Activated CD4-positive, alpha-beta T cell treated with anti-CD3 and anti-CD28 coated beads, Interleukin-2, amount 50 U/mL, for 1 hour (primary cell): ENCODE data around the gene DNTTIP2.
"Not testable (repeated sequence)": the region's sequence is repeated elsewhere in the genome, so short reads cannot be mapped to it uniquely, and the experiment has no call there.

Source experiments
- DNase-seq: peaks from one replicate; pipeline ENCODE4 v3.0.0-alpha.2; 2020

DNTTIP2 gene

DNA sequence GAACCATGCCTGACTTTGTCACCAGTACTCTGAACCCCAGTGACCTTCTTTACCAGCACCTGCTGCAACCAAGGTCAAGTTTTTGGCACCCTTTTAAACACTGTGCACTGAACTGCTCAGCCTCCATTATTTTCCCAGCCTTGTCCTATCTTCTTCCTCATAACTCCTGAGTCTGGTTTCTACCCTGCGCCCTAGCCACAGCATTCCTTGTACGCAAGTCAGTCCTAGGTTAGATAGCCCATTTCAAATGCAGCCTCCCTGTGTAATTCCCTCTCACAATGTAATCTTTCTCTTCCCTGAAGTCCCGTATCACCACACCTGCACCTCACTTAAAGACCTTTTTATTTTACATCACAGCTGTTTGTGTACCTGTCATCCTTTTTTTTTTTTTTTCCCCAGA, 37.2 kb downstream of the DNTTIP2 start:
- DNase-seq: no peak

DNA sequence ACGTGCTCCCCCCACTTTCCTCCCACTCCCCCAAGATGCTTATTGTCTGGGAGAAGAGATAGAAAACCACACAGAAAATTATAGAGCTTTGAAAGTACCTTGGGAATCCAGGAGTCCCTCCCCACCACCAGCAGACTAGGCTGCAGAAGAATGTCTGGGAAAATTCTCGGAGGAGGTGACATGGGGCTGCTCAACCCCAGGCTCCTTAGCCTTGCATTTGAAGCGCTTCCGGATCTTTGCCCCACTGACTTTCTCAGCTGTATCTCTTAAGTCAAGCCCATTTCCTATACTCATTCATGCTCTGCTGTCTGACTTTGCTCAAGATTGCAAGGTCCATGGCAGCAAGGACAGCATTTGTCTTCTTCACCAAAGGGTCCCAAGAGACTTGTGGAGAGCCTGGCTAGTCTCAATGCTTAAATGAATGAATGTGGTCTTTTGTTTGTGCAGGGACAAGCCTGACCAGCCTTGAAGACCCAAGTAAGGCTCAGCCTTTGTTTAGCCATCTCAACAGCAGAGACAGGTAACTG, 38.0 kb downstream of the DNTTIP2 start:
- DNase-seq: no peak

DNA sequence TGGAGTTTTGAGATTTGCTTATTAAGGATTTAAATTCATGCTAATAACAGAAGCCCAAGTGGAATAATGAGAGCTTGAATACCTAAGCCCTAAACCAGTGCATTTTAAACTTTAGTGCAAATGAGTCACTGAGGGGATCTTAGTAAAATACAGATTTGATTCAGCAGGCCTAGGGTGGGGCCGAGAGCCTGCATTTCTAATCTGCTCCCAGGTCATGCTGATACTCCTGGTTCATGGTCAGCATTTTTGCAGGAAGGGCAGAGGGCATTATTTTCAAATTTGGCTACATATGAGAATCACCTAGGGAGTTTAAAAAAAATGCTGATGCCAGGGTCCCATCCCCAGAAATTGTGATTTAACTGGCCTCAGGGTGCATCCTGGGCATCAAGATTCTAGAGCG, 39.3 kb downstream of the DNTTIP2 start:
- DNase-seq: no peak

DNA sequence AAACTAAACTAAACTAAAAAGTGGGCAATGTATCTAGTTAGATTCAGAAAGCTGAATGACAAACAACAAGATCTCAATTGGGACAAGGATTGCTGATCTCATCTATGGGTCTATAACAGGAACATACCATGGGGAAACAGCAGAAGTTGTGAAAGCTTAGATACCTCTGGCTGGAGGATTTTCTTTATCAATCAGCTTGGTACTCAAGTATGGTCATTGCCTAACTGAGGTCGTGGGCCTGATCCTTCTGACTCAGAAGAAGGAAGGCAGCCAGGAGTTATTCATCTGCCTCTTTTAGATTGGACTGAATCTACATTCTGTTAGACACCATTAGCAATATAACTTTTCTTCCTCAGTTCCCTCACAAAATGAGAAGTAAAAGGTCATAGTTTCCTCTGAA, 39.7 kb downstream of the DNTTIP2 start:
- no peak for DNase-seq

DNA sequence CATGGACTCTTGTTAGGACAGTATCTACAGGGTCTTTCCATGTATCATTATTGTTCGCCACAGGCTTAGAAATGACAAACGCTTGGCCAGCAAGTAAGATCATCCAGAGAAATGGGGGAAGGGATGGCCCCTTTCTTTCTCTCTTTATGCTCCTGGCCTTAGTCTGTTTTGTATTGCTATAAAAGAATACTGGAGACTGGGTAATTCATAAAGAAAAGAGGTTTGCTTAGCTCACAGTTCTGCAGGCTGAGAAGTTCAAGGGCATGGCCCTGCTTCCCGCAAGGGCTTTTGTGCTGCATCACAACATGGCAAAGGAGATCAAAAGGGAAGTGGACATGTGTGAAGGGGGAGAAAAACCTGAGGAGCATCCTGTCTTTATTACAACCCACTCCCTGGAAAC, 41.0 kb downstream of the DNTTIP2 start:
- no peak for DNase-seq

DNA sequence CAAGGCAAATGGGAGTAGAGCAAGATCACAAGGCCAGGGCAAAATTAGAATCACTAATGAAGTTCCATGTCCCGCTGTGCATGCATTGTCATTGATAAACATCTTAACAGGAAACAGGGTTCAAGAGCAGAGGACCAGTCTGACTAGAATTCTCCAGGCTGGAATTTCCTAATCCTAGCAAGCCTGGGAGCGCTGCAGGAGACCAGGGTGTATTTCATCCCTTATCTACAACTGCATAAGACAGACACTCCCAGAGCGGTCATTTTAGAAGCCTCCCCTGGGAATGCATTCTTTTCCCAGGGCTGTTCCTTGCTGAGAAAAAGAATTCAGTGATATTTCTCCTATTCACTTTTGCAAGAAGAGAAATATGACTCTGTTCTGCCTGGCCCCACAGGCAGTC, 45.7 kb downstream of the DNTTIP2 start:
- DNase-seq: not testable (repeated sequence)

DNA sequence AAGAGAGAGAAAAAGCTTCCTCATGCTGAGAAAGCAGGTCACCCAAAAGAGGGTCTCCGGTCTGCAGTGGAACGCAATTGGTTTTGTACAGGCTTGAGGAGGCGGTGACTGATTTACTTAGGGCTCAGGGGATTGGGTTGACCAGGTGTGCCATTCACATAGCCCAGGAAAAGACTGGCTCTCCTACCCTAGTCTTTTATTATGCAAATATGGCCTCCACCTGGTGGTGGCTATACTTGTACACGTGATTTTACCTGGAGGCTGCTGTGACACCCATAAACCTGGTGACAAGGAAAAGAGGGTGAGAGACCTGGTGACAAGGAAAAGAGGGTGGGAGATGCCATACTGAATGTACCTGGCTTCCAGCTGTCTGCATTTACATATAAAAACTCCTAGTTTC, 49.9 kb downstream of the DNTTIP2 start:
- no peak for DNase-seq

DNA sequence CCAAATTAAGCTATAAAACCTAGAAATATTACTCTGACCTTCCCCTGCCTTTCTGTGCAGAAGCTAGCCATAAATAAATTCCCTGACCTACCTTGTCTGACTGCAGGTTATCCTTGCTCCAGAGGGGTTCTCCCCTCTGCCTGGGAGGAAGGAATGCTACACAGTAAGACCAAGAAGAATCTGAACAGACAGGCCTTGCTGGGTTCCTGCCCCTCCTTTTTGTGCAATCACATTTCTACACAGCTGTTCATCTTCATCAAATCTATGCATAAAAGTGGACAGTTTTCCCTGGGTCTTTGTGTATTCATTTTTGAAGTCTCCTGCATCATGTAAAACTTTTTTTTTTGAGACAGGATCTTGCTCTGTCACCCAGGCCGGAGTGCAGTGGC, 50.6 kb downstream of the DNTTIP2 start:
- DNase-seq: no peak

DNA sequence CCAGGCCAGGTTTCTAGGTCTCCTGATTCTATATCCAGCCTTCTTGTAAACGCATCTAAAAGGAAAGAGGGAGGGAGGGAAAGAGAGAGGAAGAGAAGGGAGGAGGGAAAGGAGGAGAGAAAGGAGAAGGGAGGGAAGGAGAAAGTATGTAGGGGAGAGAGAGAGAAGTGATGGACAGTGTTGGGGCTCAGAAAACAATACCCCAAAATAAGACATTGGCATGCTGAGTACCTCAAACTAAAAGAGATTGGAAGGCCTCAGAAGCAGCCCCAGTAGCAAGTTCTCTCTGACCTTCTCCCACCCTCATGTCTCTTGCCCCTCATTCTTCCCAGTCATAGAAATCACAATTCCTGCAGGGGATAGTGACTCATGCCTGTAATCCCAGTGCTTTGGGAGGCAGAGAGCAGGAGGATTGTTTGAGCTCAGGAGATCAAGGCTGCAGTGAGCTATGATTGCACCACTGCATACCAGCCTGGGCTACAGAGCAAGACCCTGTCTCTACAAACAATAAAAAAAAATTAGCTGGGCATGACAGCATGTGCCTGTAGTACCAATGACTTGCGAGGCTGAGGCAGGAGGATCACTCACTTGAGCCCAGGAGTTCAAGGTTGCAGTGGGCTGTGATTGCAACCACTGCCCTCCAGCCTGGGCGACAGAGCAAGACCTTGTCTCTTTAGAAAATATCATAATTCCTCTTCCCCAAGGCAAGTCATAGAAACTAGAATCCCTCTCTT, 51.2 kb downstream of the DNTTIP2 start:
- DNase-seq: no peak

DNA sequence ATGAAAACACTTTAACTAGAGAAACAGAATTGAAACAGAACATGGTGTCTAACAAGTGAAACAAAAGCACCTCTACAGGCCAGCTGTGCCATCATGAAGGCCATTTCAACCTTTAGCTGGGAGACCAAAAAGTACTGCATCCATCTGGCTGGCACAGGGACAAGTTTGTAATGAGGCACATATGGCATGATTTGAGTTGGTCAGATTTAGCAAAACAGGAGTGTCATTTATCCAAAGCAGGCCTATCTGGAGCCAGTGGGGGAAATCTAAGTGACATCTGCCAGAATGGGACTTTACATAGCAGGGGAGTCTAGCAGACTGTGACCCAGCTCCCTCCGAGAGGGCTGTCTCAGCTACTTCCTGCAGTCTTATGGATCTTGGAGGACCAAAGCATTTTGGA, 51.9 kb downstream of the DNTTIP2 start:
- no peak for DNase-seq

DNA sequence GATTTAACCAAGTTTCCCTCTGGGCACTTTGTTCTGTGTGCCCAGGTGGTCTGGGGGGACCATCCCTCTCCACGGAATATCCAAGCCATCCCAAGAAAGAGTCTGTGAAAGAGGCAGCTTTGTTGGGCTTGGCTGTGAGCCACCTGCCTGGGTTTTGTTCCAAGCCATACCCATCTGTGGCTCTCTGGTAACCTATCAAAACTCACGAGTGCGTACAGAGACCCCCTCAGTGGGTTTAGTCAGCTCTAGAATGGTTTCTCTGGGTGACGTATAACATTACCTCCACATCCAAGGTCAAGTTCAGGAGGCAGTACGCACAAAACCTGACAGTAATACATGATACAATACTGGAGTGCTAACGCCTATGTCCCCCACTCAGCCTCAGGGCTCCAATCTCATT, 54.2 kb downstream of the DNTTIP2 start:
- no peak for DNase-seq

DNA sequence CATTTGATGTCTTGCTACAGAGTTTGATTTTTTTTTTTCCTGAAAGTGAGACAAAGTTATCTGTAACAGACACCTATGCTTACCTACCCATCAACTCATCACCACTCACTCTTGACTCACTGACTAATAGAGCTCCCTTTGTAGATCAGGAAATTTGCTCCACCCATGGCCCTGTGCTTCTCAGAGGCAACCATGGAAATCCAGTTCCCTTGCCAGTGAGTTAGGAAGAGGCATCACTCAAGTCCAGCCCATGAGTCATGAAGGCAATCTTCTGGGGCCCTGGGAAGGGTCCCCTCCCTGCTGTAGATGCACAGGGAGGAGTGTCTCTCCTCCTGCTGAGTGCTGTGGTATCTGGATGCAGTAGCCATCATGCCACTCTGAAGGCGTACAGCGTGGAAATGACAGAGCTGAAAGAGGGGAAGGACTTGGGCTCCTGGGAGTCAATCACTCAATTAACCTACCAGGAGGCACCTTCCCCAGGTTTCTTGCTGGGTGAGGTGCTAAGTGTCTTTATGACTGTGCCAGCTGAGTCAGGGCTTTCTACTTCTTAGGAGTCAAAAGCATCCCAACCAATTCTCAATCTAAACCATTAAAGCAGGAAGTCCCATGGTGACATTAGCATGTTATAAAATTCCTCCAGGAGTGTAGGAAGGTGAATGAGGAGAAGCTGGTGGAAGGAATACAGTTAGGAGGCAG, 56.1 kb downstream of the DNTTIP2 start:
- DNase-seq: no peak

DNA sequence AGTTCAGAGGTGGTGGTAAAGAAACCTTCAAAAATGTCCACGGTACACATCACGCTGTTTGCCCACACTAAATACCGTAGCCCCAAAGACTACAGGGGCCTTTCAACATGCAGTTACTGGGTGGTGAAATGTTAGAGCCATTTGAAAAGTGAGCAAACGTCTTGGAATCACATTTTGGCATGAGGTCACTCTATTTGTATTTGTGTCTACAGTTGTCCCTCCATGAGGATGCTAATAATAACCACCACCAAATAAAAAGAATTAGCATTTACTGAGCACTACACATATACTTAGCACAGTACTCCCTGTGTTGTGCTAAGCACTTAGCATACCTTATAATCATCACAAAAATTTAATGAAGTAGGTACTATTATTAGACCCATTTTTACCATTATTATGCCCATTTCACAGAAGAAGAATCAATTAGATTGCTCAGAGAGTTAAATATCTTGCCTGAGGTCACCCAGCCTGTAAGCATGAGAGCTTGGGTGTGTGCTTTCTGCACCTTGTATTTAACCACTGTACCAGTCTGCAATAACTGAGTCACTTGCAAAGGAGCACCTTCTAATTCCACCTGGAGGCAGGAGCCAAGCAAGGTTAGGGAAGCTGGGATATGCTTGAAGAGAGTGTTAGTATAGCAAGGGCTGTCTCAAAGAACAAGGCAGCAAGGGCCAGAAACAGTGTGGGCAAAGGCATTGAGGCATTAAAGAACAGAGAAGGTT, 57.4 kb downstream of the DNTTIP2 start:
- no peak for DNase-seq

DNA sequence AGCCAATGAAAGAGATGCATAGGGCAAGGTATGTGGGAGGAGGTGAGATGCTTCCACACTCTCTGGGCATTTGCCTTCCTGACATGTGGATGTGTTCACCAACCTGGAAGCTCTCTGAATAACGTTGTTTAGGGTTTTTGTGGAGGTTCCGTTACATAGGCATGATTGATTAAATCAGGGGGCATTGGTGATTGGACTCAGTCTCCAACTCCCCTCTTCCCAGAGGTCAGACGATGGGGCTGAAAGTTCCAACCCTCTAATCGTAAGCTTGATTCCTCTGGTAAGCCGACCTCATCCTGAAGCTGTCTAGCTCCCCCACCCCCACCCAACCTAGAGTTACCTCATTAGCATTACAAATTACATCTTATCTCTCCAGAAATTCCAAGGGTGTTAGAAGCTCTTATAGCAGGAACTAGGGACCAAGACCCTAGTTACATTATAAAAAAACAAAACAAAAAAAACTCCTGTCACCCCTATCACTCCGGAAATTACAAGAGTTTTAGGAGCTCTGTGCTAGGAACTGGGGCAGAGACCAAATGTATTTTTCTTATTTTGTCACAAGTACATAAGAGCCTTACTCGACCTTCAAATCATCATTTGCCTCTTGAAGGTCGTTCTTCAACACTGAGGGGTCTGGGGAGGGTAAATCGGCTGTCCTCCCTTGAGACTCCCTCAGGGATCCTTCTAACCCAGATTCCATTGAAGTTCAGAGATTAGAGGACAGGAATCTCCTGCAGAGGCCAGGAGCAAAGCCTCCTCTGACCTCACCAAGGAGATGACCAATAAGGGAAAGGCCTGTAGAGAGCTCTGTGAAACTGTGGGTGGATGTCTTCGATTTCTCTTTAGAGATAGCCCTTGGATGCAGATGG, 58.2 kb downstream of the DNTTIP2 start:
- DNase-seq: no peak

DNA sequence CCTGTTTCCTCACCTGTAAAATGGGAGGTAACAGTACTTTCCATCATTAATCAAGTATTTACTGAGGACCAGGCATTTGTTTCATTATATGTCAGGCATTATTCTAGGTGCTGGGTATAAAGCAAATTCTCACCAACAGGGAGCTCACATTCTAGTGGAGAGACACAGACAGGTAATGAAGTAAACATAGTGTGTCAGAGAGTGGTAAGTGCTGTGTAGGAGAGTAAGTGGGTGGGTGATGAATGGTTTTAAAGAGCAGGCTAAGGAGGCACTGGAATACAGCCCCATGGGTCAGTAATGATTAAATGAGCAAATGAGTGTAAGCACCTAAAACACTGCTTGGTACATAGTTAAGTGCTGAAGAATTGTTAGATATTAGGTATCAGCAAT, 60.4 kb downstream of the DNTTIP2 start:
- no peak for DNase-seq

DNA sequence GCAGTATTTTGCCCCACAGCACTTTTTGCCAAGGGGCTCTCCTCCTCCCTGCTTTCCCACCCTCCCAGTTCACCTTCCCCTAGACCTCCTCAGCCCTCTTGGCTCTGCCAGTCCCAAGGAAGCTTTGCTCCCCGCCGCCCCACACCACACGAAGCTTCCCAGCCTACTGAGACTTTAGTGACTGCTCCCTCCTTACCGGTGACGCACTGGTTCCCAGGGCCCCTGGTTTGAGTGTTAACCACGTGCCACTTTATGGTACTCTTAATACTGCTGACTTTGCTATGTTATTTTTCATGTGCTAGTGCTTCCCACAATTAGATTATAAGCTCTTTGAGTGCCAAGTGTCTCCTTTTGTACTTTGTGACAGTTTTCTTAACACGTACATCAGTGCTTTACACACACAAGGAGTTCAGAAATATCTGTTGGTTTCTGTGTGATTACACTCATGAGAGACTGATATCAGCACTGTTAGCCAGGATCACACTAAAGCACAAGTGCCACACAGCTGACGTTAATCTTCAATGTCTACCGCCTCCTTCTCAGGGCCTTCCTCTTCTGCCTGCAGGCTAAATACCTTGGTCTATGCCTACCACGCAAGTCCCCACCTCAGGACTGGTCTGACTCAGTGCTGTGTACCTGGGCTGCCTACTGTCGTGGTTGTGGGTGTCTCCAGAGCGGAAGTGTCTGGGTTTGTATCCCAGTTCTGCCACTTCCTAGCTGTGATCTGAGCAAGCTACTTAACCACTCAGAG, 61.0 kb downstream of the DNTTIP2 start:
- DNase-seq: peak; percentile 6

DNA sequence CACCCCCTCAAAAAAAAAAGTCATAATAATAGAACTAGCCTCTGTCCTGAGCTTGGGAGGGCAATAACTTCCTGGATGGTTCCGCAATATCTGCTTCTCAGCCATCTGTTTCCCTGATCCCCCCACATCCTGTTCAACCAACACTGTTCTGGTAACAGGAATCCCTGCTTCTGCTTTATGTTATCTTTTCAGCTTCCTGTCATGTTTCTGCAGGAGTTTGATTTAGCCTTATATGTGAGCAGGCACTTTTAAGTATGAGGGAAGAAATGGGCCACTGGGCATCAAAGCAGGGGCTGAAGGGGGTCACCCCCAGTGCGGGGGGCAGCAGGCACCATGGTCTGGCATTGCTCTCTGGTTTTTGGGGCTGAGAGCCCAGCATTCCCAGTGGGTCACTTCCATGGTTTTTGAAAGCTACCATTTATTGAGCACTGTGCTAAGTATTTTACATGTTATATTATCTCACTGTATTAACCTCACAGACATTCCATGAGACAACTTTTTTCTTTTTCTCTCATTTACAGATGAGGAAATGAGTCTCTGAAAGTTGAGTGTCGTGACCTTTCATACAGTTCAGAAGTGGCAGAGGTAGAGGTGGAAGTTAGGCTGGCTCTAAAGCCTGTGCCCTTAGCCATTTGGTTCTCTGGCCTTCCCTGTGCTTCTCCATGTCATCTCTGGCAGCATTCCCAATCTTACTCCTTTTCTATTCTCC, 61.9 kb downstream of the DNTTIP2 start:
- no peak for DNase-seq
